Measurements from ENCODE around the gene EPS8. TPM values are rescaled to one million over a fixed set of nuclear protein-coding genes. Genes with fewer than 3 reads are reported as not detected.

EPS8 gene
- polyA plus RNA-seq, 1 of the 3 experiments (the other 2 are of a cell fraction), result 19.8 TPM

GRCh38 chr12:15589328-15590032 lies 199.7 kb downstream of the EPS8 start:
- Histone ChIP-seq H2AFZ (ENCODE audit: low read depth) (no peak overlapping the region), H3K9ac (no peak overlapping the region), H3K27me3 (ENCODE audit: insufficient read depth) (no peaks in the 10 kb centered on the region), H3K9me3 (no peaks in the 10 kb centered on the region), H3F3A (replicated peaks; ENCODE audit: insufficient read depth) (no peaks in the 10 kb centered on the region), H3K9me2 (no peaks in the 10 kb centered on the region), H3K36me3 (replicated peaks in 1 of 2; ENCODE audit: control insufficient read depth in 1 of 2, insufficient read depth in 2 of 2, low read length in 1 of 2) (no peaks in the 10 kb centered on the region), H3K4me2 (no peak overlapping the region), H4K20me1 (ENCODE audit: insufficient read depth) (no peaks in the 10 kb centered on the region), H3K4me1 (ENCODE audit: control insufficient read depth in 1 of 2, insufficient read depth in 2 of 2, low read depth in 1 of 2, low read length in 1 of 2) (no peaks in the 10 kb centered on the region; a peak in 2 of 4 replicates), H3K4me3 (ENCODE audit: low read depth in 2 of 2, low read length in 1 of 2) (no peak overlapping the region), H3K79me2 (ENCODE audit: insufficient read depth) (no peaks in the 10 kb centered on the region), H3K27ac (ENCODE audit: low read depth in 2 of 2, low read length in 1 of 2) (no peak overlapping the region)
- ChIA-PET POLR2A (no interaction called here), CTCF (interaction anchor here (0.6 to 8.3 kb wide), 28 partner anchors 10 to 1486 kb away, joined by 3 to 98 read pairs (median 4); no protein-coding TSS in a partner anchor)
- no peak for DNase-seq
- TF ChIP-seq YY1 (IDR thresholded peaks at IDR 0.05; ENCODE audit: low read depth) (no peak), USF2 (IDR thresholded peaks at IDR 0.05; ENCODE audit: borderline replicate concordance, low read depth, low read length) (no peak), JUND (IDR thresholded peaks at IDR 0.05) (no peak), CHD2 (IDR thresholded peaks at IDR 0.05; ENCODE audit: low read length, partially characterized antibody) (no peak), GABPA (IDR thresholded peaks at IDR 0.05; ENCODE audit: low read depth) (no peak), REST (IDR thresholded peaks at IDR 0.05; ENCODE audit: low read depth, low read length) (no peak), USF1 (IDR thresholded peaks at IDR 0.05; ENCODE audit: borderline replicate concordance, low read depth) (no peak), POLR2AphosphoS5 (IDR thresholded peaks at IDR 0.05; ENCODE audit: low read depth, low read length) (no peak), FOXJ3 (CRISPR knock-in tag; IDR thresholded peaks at IDR 0.05) (no peak), ZBTB33 (IDR thresholded peaks at IDR 0.05; ENCODE audit: borderline replicate concordance, low read depth) (no peak), ELF1 (IDR thresholded peaks at IDR 0.05) (no peak)
- WGBS (ENCODE audit: low lambda C conversion rate), result 75% methylated on average over 8 of the region's 8 CpGs

All from SK-N-SH (cell line).